H9 (cell line): ENCODE measurements around the gene RBM19. TPM values are rescaled to one million over a fixed set of nuclear protein-coding genes. Genes with fewer than 3 reads are reported as not detected.

Experiments
- DNase-seq: peaks from one replicate; pipeline ENCODE4 v3.0.0-alpha.2; 2017
- H2AFZ ChIP-seq: one replicate; pipeline ENCODE4 v1.6.1; 2013; ENCODE audit warnings: mild to moderate bottlenecking, low read length, control low read depth, moderate library complexity
- H2AK5ac ChIP-seq: 2 replicates; pipeline ENCODE4 v1.6.1; 2013; ENCODE audit warnings: low read length, control low read depth, mixed read lengths; ENCODE audit not compliant: insufficient read length
- H2BK120ac ChIP-seq: one replicate; pipeline ENCODE4 v1.6.1; 2013; ENCODE audit warnings: low read depth, mild to moderate bottlenecking, low read length, control low read depth, inconsistent platforms; ENCODE audit not compliant: poor library complexity, severe bottlenecking
- H2BK12ac ChIP-seq: 2 replicates; pipeline ENCODE4 v1.6.1; 2013; ENCODE audit warnings: low read length, control low read depth, mixed read lengths, low read depth; ENCODE audit not compliant: insufficient read length
- H2BK15ac ChIP-seq: 2 replicates; pipeline ENCODE4 v1.6.1; 2013; ENCODE audit warnings: low read depth, low read length, control low read depth
- H2BK20ac ChIP-seq: one replicate; pipeline ENCODE4 v1.6.1; 2013; ENCODE audit warnings: low read depth, mild to moderate bottlenecking, low read length, control low read depth, inconsistent platforms; ENCODE audit not compliant: poor library complexity, severe bottlenecking
- H2BK5ac ChIP-seq: 2 replicates; pipeline ENCODE4 v1.6.1; 2013; ENCODE audit warnings: low read length, control low read depth, mixed read lengths; ENCODE audit not compliant: insufficient read length
- H3K14ac ChIP-seq: 2 replicates; pipeline ENCODE4 v1.6.1; 2013; ENCODE audit warnings: low read length, control low read depth; ENCODE audit not compliant: insufficient read depth
- H3K18ac ChIP-seq: 2 replicates; pipeline ENCODE4 v1.6.1; 2013; ENCODE audit warnings: low read depth, mild to moderate bottlenecking, mixed read lengths, low read length, control low read depth; ENCODE audit not compliant: insufficient read length
- H3K23ac ChIP-seq: 2 replicates; pipeline ENCODE4 v1.6.1; 2013; ENCODE audit warnings: low read length, control low read depth, mixed read lengths, low read depth; ENCODE audit not compliant: insufficient read length
- H3K23me2 ChIP-seq: 2 replicates; pipeline ENCODE4 v1.6.1; 2013; ENCODE audit warnings: low read depth, mild to moderate bottlenecking, mixed read lengths, low read length, control low read depth; ENCODE audit not compliant: insufficient read length, poor library complexity, severe bottlenecking
- H3K27ac ChIP-seq: 2 replicates; pipeline ENCODE4 v1.5.1; 2013; ENCODE audit warnings: low read length, control low read depth, mixed read lengths, low read depth; ENCODE audit not compliant: insufficient read length
- H3K27me3 ChIP-seq: 2 replicates; pipeline ENCODE4 v1.6.1; 2013; ENCODE audit warnings: low read length, control low read depth, inconsistent platforms; ENCODE audit not compliant: insufficient read depth
- H3K4ac ChIP-seq: 2 replicates; pipeline ENCODE4 v1.6.1; 2013; ENCODE audit warnings: low read depth, mild to moderate bottlenecking, control low read depth, inconsistent platforms, low read length, moderate library complexity
- H3K4me1 ChIP-seq: 2 replicates; pipeline ENCODE4 v1.6.1; 2013; ENCODE audit warnings: low read length, control low read depth, inconsistent platforms; ENCODE audit not compliant: insufficient read depth
- H3K4me2 ChIP-seq: 2 replicates; pipeline ENCODE4 v1.6.1; 2013; ENCODE audit warnings: low read length, control low read depth, mixed read lengths; ENCODE audit not compliant: insufficient read length, insufficient read depth
- H3K56ac ChIP-seq: 2 replicates; pipeline ENCODE4 v1.6.1; 2013; ENCODE audit warnings: low read depth, mild to moderate bottlenecking, mixed read lengths, low read length, control low read depth; ENCODE audit not compliant: insufficient read length
- H3K79me1 ChIP-seq: 2 replicates; pipeline ENCODE4 v1.6.1; 2013; ENCODE audit warnings: low read depth, mild to moderate bottlenecking, moderate library complexity, low read length, control low read depth, inconsistent platforms; ENCODE audit not compliant: insufficient read depth, poor library complexity, severe bottlenecking
- H3K79me2 ChIP-seq: 2 replicates; pipeline ENCODE4 v1.6.1; 2013; ENCODE audit warnings: low read length, control low read depth, inconsistent platforms; ENCODE audit not compliant: insufficient read depth
- H3K9ac ChIP-seq: 2 replicates; pipeline ENCODE4 v1.6.1; 2013; ENCODE audit warnings: low read length, control low read depth, mixed read lengths; ENCODE audit not compliant: insufficient read length; ENCODE audit errors: extremely low read depth
- H3K9me3 ChIP-seq: one replicate; pipeline ENCODE4 v1.6.1; 2013; ENCODE audit warnings: low read depth, low read length, inconsistent platforms; ENCODE audit not compliant: control insufficient read depth
- H3T11ph ChIP-seq: one replicate; pipeline ENCODE4 v1.6.1; 2013; ENCODE audit warnings: mild to moderate bottlenecking, low read length, control low read depth, inconsistent platforms
- H4K20me1 ChIP-seq: one replicate; pipeline ENCODE4 v1.6.1; 2013; ENCODE audit not compliant: control insufficient read depth, insufficient read length, insufficient read depth
- H4K5ac ChIP-seq: 2 replicates; pipeline ENCODE4 v1.6.1; 2013; ENCODE audit warnings: low read depth, mild to moderate bottlenecking, mixed read lengths, low read length, control low read depth; ENCODE audit not compliant: insufficient read length
- H4K8ac ChIP-seq: replicated peaks from 2 replicates; pipeline ENCODE4 v1.6.1; 2013; ENCODE audit warnings: low read length, control low read depth, mixed read lengths, low read depth; ENCODE audit not compliant: insufficient read length
- H4K91ac ChIP-seq: 2 replicates; pipeline ENCODE4 v1.6.1; 2013; ENCODE audit warnings: low read depth, mild to moderate bottlenecking, moderate library complexity, mixed read lengths, low read length, control low read depth; ENCODE audit not compliant: insufficient read length
- H3K27ac Mint-ChIP-seq, 3 experiments: 2 replicates in 2 of 3; 3 replicates in 1 of 3; pipeline ENCODE4 v1.8.0; 2020 to 2021; ENCODE audit warnings: mixed read lengths in 3 of 3, mild to moderate bottlenecking in 1 of 3, moderate library complexity in 1 of 3
- H3K27me3 Mint-ChIP-seq: 2 replicates; pipeline ENCODE4 v1.8.0; 2021; ENCODE audit warnings: low read depth, mild to moderate bottlenecking, moderate library complexity, mixed read lengths
- H3K36me3 Mint-ChIP-seq, 3 experiments: 2 replicates in 2 of 3; 3 replicates in 1 of 3; pipeline ENCODE4 v1.8.0; 2020 to 2021; ENCODE audit warnings: low read depth in 3 of 3, mixed read lengths in 3 of 3; ENCODE audit not compliant: insufficient read depth in 1 of 3
- H3K4me1 Mint-ChIP-seq, 2 experiments: 2 replicates each; pipeline ENCODE4 v1.8.0; 2020; ENCODE audit warnings: mixed read lengths in 2 of 2
- H3K4me3 Mint-ChIP-seq, 2 experiments: 2 replicates in 1 of 2; 3 replicates in 1 of 2; pipeline ENCODE4 v1.8.0; 2020 to 2021; ENCODE audit warnings: mild to moderate bottlenecking in 2 of 2, mixed read lengths in 2 of 2, moderate library complexity in 1 of 2
- H3K9me3 Mint-ChIP-seq, 2 experiments: 2 replicates in 1 of 2; 3 replicates in 1 of 2; pipeline ENCODE4 v1.8.0; 2020; ENCODE audit warnings: mild to moderate bottlenecking in 2 of 2, mixed read lengths in 2 of 2, moderate library complexity in 1 of 2
- CTCF ChIP-seq: fragments of 200-600 bp; sonication (generic); conservative IDR thresholded peaks from 3 replicates; pipeline ENCODE4 v1.8.0; 2021; ENCODE audit warnings: antibody characterized with exemption, mild to moderate bottlenecking
- WGBS: extraction: QIAGEN DNeasy Blood & Tissue Kit; methylation state at CpG from one replicate; pipeline ENCODE4 v1.1.7; 2013; ENCODE audit warnings: missing lambda C conversion rate, low lambda C conversion rate, mixed read lengths; ENCODE audit not compliant: insufficient read length; ENCODE audit errors: extremely low coverage; 5-methylcytosine and 5-hydroxymethylcytosine counted together
- total RNA-seq: library from RNA; stranded (reverse); gene quantifications from 2 replicates; pipeline ENCODE4 v1.2.1, GENCODE V29; 2021

RBM19 gene
- total RNA-seq, 1 experiment from 2014 or later, result 32.2 TPM

DNA sequence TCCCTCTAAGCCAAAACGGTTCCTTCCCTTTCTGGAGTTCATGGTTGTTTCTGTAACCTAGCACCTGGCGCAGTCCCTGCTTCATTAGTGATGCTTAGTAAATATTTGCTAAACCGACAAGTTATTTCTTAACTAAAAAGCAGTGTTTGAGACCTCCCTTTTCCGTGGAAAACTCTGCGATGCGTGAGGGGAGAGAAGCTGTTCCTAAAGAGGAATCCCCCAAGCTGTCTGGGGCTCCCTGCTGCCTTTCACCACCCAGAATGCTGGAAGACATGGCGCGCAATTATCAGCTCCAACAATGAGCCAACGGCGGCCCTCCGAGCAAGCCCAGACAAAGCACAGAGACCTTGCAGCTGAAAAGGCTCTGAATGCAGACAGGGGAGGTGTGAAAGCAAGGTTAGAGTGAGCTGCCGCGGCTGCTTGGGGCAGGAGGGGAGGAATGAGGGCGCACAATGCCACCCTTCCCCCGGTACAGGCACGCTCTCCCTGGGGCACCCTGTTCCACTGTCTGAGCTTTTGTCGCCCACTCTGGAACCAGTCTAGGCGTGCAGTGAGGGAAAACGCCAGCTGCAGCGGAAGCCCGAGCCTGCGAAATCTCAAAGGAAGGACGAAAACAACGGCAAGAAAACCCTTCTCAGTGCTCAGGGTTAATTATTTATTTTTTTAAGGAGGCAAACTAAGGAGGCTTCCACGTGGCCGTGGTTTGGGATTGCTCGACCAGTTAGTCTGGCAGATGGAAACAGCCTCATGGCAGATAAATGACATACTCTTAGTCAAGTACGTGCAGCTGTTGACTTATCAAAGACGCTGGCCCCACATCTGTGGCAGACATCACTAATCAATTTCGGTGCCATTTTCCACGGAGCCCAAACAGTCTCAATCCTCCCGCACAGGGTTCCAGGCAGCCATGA is 66.3 kb downstream of the RBM19 start:
- no peak overlapping the region for H3K27ac ChIP-seq

More for the DNA sequence above, 66.3 kb downstream of the RBM19 start:
- peak overlapping the region; percentile 39 for H3K18ac ChIP-seq
- H2BK120ac ChIP-seq, result no peak overlapping the region
- H3K9me3 Mint-ChIP-seq, result no peaks in the 10 kb centered on the region
- H3K9ac ChIP-seq, result no peak overlapping the region
- H2BK5ac ChIP-seq, result no peak overlapping the region
- H3K23ac ChIP-seq, result no peak overlapping the region
- H4K91ac ChIP-seq, result no peak overlapping the region
- H2BK12ac ChIP-seq, result no peak overlapping the region
- no peak overlapping the region for H4K5ac ChIP-seq
- no peak overlapping the region for H3K4me3 Mint-ChIP-seq
- H3K79me2 ChIP-seq, result no peaks in the 10 kb centered on the region
- H3K79me1 ChIP-seq, result no peaks in the 10 kb centered on the region
- no peak overlapping the region for H3K56ac ChIP-seq
- no peak overlapping the region for H2BK20ac ChIP-seq
- peak overlapping the region; percentile 93 to 96 (median 94) for H3K27ac Mint-ChIP-seq
- peak; percentile 57 for DNase-seq
- no peak overlapping the region for H4K8ac ChIP-seq
- H4K20me1 ChIP-seq, result no peaks in the 10 kb centered on the region
- H3K4ac ChIP-seq, result no peak overlapping the region
- H3K27me3 Mint-ChIP-seq, result no peaks in the 10 kb centered on the region
- peaks cover 0 to 6% (median 0%) of the 10 kb centered on the region in 3 experiments; a peak in 2 of 7 replicates for H3K36me3 Mint-ChIP-seq
- H2BK15ac ChIP-seq, result no peak overlapping the region
- H3K14ac ChIP-seq, result peak overlapping the region; percentile 52
- H3K4me1 ChIP-seq, result no peaks in the 10 kb centered on the region; the same call in 1 of the 2 replicates
- no peaks in the 10 kb centered on the region for H3K23me2 ChIP-seq
- no peak overlapping the region for H2AK5ac ChIP-seq
- H2AFZ ChIP-seq, result no peak overlapping the region
- TF ChIP-seq CTCF, result no peak
- WGBS, result no CpG with 5 or more reads among the region's 32 CpGs
- H3K27me3 ChIP-seq, result no peaks in the 10 kb centered on the region
- peaks cover 18 to 25% of the 10 kb centered on the region in 2 experiments for H3K4me1 Mint-ChIP-seq
- no peak overlapping the region for H3T11ph ChIP-seq
- no peaks in the 10 kb centered on the region for H3K9me3 ChIP-seq
- H3K4me2 ChIP-seq, result no peak overlapping the region
